ENCODE data around the gene CCDC106.

CCDC106 gene

GRCh38 chr19:55647732-55648584 lies at the start of gene CCDC106:
Gene CCDC106 (plus strand): TSS chr19:55648212. CDS start chr19:55649047, 835 bp downstream.
- intact Hi-C loops (cut with DNase I): no loop called here

DNA sequence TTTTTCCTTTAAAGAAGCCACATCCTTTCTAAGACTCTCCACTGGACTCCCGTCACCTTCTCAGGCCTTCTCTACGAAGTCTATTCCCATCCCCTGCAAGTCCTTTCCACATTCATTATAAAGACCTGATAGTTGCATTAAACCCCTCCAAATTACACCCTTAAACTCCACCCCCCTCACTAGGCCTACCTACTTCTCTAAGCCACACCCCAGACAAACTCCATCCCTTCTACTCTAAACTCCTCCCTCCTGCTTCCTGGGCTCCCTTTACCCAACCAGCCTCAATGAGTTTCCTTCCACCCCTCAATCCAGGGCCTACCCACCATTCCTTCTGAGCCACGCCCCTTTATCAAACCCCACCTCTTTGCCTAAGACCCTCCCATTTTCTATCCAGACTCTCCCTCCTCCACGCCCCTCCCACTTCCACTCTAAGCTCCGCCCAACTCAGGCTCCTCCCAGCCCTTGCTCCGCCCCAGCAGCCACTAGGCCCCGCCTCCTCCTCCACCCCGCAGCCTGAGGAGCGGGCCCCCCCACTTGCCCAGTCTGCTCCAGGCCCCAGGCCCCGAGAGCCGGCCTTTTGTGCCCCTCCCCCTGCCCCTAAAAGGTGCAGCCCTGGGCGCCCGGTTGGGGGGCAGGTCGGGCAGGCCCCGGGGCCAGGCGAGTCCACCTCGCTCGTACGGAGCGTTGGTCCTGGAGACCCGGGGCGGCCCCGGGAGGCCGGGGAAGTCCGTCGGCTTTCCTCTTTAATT lies 49.1 kb upstream of the CCDC106 start:
- peak; percentile 85 to 97 (median 93) for DNase-seq

More at GRCh38 chr19:55647732-55648584, at the start of gene CCDC106:
- DNase-seq: peak; percentile 55 to 93 (median 82)

GRCh38 chr19:55599468-55599841 lies 48.6 kb upstream of the CCDC106 start, which contains the start of gene FIZ1:
Gene FIZ1 (minus strand): TSS chr19:55599517. CDS start chr19:55597865, 1,652 bp downstream.
- DNase-seq: peak; percentile 96 to 99 (median 98)
- intact Hi-C loops (cut with DNase I): loop anchor here (2.0 kb wide), 1 partner anchor 83 kb away; no protein-coding TSS in a partner anchor

More for the DNA sequence above, 49.1 kb upstream of the CCDC106 start:
- intact Hi-C loops (cut with DNase I): loop anchor here (2.0 kb wide), 1 partner anchor 82 kb away; no protein-coding TSS in a partner anchor

DNA sequence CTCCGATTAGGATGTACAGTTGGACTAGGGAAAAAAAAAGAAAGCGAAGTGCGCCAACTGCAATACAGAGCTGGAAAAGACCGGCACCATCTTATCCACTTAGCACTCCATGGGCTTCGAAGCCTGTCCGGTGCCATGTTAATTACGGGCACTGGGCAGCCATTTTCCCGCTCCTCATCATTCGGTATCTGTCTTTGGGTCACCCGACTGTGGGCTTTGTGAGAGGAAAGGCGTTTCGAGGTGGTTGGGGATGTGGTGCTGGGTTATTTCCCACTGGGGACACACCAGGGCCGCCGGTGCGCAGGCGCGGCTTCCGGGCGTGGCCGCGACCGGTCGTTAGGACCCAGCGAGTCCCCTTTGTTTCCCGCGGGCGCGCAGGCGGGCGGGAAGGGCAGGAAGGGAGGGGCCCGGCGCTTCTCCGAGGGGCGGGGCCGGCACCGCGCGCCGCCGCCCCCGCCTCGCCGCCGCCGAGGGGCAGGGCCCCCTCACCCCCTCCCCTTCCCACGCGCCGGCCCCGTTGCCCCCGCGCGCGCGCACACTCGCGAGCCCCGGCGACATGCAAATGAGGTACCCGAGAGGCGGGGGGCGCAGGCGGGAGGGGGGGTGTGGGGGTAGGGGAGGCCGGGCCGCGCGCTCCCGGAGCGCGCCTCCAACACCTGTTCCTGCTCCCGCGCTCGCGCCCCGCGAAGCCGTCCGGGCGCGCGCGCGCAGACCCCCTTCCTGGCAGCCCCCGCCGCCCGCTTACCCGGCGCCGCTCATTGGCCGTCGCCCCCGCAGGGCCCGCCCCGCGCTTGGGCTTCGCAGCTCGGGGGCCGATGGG lies 48.0 kb upstream of the CCDC106 start, which contains the start of gene ZNF524:
ZNF524 (plus strand) TSS at position 447 of the 820 bp plus-strand sequence. CDS start 1,825 bp downstream, outside the sequence.
- DNase-seq: peak; percentile 79 to 95 (median 90)
- intact Hi-C loops (cut with DNase I): loop anchor here (2.0 kb wide), 1 partner anchor 83 kb away; no protein-coding TSS in a partner anchor

- intact Hi-C loops (cut with DNase I): no loop called here
- no peak for DNase-seq
These were observed 47.4 kb upstream of the CCDC106 start for GRCh38 chr19:55600662-55601028.

DNA sequence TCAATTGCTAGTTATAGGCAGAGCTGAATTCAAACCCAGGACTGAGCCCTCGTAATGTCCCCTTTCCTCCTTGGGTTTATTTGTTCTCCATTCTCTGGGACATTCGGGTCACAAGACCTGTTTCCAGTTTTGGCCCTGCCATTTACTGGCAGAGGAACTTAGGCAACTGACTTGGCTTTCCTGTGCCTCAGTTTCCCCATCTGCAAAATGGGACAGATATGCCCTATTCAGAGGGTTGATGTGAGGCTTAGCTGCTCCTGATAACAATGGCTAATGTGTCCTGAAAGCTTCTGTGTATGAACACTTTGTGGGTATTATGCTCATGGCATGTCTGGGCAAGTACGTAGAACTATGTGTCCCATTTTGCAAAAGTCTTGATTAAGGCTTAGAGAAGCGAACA lies 46.9 kb upstream of the CCDC106 start:
- intact Hi-C loops (cut with DNase I): no loop called here
- peak in 1 of 42 donors; percentile 18 for DNase-seq

GRCh38 chr19:55602104-55603001 lies 45.7 kb upstream of the CCDC106 start:
- DNase-seq: no peak
- intact Hi-C loops (cut with DNase I): no loop called here

- intact Hi-C loops (cut with DNase I): no loop called here
These were observed 44.9 kb upstream of the CCDC106 start for GRCh38 chr19:55603115-55603514.

GRCh38 chr19:55603581-55604292 lies 44.3 kb upstream of the CCDC106 start:
- intact Hi-C loops (cut with DNase I): no loop called here
- no peak for DNase-seq

More at GRCh38 chr19:55603115-55603514, 44.9 kb upstream of the CCDC106 start:
- no peak for DNase-seq

DNA sequence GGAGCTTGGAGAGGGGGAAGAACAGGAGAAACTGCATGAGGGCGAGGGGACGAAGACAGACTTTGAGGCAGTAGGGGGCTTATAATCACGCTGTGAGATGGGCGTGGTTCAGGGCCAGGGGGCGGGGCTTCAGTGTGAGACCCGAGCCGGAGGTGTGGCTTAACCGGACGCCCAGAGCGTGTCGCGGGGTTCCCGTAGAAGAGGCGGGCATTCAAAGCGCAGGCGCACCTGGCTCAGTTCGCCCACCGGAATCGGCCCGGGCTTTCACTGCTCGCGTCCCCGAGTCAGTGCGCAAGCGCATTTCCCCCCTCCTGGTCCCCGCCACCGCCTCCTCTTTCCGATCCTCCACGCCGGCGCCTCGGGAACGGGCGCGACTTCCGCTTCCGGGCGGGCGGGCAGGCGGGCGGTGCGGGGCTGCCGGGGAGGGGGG lies 42.8 kb upstream of the CCDC106 start:
- intact Hi-C loops (cut with DNase I): no loop called here
- peak; percentile 90 to 99 (median 96) for DNase-seq

- DNase-seq: peak; percentile 43 to 92 (median 78)
- intact Hi-C loops (cut with DNase I): no loop called here
These were observed 42.2 kb upstream of the CCDC106 start, which contains the start of gene ZNF865 for GRCh38 chr19:55605637-55606470. Gene ZNF865 (plus strand): TSS chr19:55605647. CDS start chr19:55613619, 7,972 bp downstream.

GRCh38 chr19:55606471-55606787 lies 41.6 kb upstream of the CCDC106 start:
- intact Hi-C loops (cut with DNase I): no loop called here
- no peak for DNase-seq

DNA sequence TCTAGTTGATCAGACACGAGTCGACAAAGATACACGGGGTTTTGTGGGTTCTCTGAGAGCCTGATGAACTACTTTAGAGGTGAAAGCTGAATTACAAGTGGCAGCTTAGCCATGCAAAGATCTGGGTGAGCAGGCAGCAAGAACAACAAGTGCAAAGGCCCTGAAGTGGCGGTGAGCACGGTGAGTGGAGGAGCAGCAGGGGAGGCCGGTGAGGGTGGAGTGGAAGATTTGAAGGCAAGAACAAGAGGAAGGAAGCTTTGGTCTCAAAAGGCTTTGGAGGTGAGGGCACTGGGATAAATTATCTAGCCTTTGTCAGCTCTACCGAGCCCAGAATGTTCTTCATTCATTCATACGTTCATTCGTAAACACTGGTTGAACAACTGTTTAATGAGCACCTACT lies 41.2 kb upstream of the CCDC106 start:
- DNase-seq: no peak
- intact Hi-C loops (cut with DNase I): no loop called here

DNA sequence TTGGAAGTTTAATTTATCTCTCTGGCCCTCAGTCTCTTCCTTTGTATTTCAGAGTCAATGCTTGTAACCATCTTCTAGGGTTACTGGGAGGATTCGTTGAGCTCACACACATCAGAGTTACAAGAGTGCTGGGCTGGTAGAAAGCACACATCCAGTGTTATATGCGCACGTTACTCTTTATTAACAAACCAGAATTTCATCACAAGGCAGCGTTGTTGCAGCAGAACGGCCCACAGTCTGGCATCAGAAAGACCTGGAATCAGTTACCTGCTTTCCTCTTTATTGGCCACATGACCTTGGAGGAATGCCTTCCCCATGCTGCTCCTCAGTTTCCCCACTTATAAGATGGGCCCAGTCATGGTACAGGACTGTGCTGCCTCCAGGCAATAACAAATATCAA lies 38.7 kb upstream of the CCDC106 start:
- intact Hi-C loops (cut with DNase I): no loop called here
- DNase-seq: no peak

DNA sequence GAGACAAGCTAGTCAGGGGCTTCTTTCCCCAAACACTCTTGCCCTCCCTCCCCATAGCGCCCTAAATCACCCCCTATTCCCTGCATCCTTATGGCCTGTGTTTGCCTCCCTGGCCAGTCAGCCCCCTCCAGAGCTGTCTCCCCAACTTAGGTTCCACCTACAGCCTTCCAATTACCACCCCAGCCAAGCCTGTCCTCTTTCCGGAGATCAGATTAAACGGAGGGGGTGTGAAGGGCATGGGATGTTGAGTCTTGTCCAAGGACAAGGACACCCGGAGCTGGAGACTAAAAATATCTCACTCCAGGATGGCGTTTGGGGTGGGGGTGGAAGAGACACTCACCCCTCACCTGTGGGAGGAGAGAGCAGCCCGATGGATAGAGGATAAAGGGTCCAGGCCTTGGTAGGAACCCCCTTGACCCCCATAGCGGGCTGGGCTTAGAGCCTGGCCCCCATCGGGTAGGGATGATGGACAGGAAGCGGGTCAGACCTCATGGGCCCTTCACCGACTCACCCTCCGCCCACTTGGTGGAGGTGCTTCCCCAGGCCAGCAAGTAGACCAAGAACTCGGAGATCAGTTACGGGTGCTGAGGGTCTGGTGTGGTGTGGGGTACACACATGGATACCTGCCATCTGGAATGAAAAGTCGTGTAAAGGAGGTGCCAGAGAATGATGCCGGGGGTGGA lies 36.6 kb upstream of the CCDC106 start:
- intact Hi-C loops (cut with DNase I): no loop called here
- no peak for DNase-seq
